NCI-H2196 (cell line): ENCODE results near the gene USP6NL.

Experiments
- DNase-seq: peaks from one replicate; lab custom pipeline; 2025; ENCODE audit not compliant: unreplicated experiment; lab: John Stamatoyannopoulos, UW

USP6NL gene

DNA sequence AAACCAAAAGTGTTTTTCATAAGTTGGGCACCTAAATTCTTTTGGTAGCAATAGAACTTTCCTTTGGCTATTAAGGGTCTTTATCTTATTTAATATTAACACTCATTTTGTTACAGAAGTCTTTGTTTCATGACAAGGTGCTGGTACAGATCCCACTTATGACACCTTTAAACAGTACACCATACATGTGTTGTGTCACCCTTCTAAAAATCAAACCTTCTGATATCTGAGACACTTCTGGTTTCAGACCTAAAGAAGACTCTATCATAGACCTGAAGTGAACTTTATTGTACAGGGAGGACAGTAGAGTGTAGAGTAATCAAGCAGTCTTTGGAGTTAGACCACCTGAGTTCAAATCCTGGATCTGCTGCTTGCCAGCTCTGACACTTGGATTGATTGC is 5.8 kb upstream of the USP6NL start:
- no peak for DNase-seq

DNA sequence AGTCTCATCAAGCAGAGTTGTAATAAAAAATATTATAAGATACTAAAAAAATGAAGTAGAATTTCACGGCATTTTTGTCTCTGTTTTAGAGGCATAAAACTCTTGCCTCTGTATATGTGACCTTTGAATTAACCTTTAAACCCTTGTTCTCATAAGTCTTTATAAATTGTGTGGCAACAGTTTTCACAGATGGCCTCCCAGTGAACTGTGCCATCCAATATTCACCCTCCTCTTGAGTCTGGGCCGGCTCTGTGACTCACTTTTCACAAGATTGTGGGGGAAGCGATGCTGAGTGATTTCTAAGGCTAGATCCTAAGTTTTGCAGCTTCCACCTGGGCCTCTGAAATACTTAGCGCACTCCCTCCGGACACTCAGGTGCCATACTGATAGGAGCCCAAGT is 4.6 kb upstream of the USP6NL start:
- no peak for DNase-seq

DNA sequence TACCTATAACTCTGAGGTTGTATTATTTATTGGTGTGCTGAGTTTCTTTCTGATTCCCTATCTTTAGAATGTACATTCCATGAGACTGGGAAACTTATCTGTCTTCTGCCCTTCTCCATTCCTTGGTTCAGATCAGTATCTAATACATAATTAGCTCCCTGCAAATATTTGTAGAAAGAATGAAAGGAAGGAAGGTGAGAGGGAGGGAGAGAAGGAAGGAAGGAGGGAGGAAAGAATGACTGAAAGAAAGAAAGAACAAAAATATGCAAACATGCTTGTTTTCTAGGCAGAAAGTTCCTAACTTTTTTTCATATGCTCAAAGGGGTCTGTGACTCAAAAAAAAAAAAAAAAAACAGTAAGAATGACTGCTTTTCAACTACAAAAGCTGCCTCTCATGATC is 3.9 kb upstream of the USP6NL start:
- DNase-seq = no peak

DNA sequence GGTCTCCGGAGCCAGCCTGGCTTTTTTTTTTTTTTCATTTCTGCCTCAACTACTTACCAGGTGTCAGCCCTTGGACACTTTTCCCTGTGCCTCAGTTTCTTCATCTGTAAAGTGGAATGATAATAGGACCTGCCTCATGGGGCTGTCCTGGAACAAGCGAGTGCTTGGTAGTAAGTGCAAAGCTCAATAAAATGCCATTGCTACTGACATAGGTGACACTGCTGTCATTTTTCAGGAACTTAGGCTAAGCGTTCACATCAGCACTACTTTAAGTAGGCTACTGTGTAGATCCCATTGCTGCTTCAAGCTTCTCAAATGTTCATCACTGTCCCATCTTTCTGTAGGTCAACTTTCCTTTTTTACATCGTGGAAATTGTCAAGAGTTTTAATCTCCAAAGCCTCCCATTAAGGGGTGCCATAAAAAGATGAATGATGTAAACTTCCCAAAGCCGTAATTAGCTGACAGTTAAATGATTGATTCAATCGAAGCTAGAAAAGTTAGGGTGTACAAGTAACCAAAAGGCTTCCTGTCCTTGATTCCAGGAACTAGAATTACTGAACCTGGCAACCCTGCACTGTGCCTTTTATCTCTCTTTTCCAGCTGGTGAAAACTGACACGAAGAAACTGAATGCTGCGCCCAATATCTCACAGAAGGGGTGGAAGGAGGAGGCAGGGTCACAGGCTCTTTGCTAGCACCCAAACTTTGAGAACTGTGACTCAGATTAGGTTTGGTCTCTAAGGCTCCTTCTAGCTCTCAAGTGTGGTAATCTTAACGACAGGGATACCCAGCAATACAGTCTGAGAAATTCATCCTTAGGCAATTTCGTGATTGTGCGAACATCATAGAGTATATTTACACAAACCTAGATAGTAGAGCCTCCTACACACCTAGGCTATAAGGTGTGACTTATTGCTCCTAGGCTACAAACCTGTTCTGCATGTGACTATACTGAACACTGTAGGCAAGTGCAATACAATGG is 861 bp upstream of the USP6NL start:
- DNase-seq = no peak

DNA sequence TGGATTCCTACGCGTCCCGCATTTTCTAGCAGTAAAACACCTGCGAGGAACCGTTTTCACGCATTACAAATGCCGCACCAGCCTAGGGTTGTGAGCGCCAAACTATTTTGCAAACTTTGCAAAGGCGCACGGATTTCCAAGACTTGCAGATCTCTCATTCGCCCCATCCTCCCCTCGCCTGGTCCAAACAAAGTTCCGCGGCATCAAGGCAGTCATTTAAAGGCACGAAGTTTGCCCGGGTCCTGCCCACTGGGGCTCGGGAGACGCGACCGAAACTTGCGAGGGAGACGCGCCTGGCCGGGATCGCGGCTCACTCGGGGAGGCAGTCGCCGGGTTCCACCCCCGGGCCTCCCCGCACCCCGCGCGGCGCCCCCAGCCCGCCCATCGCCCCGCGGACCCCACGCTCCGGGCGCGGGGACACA is 613 bp downstream of the USP6NL start:
- no peak for DNase-seq

DNA sequence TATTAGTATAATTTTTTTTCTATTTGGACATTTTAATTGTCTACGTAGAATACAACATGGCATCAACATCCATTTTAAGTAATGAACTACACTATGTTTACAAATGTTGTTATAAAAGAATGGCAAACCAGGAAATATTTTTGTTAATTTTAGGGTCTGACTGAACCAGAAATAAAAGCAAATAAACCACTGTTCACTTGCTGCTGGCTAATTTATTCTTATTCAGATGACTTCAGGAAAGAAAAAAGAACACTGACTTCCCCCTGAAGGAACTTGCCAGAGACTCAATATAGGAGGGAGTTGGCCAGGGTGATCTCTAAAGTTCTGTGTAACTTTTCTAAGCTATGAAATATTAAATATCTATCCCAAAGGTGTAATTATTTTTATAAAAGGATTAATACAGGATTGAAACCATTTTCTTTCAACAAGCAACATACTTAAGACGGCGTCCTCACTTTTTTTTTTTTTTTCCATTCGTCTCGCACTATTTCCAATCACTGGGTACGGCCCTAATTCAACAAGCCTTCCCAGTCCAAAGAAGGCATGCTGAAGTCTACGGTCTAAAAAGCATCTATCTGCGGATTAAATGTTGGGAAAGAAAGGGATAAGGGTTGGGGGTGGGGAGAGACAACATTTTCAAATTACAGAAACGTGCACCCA is 1.2 kb downstream of the USP6NL start:
- DNase-seq = no peak

DNA sequence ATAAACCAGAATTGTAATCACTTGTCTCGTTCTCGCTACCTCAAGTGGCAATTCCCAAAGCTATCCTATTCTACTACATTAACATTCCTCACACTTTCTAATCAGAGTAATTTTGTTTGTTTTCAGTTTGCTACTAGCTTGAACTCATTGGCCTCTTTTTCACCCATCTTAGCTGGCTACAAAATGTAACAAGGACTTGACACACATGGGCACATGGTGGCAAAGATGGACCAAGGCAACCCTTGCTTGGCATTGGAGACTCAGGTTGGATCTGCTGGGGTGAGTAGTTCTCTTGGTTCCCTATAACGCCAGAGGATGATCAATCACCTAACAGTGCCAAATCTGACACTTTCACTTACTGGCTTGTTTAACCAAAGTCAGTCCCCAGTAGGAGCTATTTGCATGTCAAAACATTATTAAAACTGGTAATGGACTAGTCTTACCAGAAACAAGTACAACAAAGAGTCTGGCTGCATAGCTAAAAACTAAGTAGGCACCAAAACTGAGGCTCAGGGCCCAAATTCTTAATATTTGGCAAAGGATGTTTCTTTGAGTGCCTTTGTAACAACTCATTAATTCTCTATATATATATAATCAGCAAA is 1.9 kb downstream of the USP6NL start:
- no peak for DNase-seq

DNA sequence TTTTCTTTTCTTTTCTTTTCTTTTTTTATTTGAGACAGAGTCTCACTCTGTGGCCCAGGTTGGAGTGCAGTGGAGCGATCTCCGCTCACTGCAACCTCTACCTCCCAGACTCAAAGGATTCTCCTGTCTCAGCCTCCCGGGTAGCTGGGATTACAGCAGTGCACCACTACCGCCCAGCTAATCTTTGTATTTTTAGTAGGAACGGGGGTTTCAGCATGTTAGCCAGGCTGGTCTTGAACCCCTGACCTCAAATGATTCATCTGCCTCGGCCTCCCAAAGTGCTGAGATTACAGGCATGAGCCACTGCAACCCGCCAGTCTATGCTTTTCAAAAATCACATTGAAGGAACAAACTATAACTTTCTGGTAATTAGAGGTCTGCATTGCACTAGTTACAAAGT is 2.4 kb downstream of the USP6NL start:
- no peak for DNase-seq

DNA sequence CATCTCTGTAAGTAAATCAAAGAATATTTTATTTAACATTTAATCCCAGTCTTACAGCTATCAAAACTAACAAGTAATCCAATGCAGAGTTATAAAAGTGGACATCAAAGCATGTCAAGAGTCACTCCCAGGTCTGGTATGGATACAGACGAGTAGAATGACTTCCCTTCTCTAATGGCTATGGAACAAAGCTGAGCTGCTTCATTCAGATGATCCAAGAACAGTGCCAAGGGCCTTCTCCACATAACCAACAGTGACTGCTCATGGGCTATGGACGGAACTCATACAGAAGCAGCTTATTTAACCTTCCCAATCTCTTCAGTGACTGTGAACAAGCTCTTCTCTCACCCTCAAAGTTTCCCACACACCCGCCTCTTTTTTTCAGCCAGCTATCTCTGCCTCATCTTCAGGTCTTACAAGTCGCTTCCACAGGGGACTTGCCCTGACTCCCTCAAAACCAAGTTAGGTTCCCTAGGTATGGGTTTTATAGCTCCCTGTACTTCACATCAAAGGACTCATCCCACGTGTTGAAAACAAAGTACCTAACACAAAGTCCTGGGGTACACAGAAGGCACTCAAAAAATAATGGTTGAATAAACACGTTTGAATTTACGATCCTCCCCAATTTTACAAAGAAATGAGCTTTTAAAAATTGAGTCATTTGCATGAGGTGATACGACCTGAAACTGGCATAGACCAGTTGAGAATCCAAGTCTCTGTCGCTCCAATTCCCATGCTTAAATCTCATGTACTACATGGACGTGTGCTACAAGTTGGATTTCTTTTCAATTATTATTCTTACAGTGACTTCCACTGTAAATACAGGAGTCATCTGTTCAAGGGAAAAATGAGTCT is 3.1 kb downstream of the USP6NL start:
- no peak for DNase-seq

DNA sequence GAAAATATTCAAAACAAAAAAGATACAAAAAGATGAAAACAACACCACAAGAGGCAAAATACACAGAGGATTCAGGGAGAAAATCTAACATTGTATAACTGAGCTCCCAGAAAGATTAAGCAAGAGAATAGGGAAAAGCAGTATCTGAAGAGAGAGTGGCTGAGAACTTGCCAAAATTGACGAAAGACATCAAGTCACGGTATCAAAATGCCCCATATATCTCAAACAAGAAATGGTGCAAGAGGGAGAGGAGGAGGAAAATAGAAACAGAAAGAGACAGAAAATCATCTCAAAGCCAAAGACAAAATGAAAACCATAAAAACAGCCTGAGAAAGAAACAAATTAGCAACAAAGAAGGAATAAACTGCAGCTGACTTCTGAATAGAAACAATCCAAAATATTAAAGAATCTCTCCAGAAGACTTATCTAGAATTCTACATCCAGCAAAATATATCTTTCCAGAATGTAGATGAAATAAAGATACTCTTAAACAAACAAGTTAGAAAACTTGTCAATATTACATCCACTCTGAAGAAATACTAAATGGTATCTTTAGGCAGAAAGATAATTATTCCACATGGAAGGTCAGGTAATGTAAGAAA is 5.5 kb downstream of the USP6NL start:
- no peak for DNase-seq

DNA sequence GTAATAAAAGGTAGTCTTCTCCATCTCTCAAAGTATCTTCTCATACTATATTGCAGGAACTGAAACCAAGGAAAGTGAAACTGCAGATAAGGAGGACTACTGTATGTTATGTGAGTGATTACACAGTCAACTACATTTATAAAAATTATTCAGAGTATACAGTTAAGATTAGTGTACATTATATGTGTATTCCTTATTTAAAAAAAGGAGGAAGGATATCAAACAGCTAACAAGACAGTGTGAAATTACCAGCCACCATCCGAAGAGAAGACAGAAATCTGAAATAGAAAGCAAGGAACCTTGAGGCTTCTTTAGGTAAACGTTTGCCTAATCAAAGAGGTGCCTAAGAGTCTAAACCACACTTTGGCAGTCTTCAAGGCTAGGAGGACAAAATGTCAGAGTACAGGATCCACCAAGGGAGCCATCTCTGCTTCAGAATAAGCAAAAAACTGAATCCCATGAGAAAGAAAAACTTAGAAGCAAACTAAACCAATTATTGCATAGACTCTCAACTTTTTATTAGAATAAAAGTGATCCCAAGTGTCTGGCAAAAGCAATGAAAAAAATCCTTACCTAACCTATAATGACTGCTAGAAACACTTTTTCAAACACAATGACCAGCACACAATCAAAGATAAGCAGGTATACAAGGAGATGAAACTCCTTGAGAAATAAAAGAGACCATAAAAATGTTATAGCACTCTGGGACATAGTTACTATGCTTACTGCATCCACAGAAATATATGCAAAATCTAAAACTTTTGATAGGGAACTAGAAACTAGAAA is 6.4 kb downstream of the USP6NL start:
- DNase-seq = no peak

DNA sequence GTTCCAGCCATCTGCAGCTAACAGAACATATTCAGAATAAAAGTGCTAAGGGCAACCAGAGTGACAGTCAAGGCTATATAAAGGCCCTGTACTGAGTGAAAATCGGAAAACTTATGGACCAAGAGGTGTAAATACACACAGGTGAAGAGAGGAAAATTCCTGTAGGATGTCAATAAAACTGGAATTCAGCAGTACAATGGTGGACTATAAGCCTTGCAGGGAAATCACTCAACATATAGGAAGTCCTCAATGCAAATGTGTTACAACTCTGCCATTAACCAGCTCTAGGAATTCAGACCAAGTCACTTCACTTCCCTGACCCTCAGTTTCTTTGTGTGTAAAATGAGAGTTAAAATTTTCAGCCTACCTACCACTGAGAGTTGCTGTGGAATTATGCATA is 7.7 kb downstream of the USP6NL start:
- no peak for DNase-seq

DNA sequence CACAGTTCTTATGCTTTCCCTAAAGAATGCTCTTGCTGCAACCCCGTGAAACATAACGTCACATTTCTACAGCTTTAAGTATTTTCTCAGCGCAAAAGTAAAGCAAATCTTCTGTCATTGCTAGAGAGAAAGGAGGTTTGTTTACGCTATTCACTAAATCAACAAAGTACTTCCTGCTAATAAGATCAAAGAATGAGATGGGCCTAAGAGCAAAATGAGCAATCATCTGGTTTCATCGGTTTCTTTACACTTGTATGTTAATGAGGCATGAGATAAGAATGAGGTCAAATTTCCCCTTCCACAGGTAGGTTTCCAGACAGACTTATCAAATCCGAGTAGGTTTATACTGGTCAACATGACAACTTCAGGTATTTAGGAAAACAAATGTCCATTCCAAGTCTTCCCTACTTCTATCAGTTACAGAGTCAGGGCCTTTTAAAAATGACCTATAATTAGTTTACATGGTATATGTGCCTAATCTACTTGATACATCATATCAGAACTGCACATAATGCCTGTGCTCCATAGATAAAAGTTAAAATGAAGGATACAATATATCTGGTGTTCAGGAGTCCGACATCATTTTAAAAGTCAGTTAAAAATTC is 8.4 kb downstream of the USP6NL start:
- peak; percentile 21 for DNase-seq

DNA sequence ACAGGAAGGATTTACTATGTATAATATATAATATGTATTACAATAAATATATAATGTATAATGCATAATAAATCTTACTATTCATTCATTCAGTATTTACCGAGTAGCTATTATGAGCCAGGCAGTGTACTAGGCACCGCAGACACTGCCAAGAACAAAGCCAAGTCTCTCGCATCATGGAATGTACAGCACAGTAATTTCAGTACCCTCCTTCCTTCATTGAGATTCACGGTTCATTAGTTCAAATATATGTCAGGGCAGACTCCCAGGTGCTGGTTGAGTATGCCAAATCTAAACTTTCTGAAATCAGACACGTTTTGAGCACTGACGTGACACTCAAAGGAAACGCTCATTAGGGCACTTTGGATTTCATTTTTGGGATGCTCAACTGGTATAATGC is 9.1 kb downstream of the USP6NL start:
- DNase-seq = no peak

DNA sequence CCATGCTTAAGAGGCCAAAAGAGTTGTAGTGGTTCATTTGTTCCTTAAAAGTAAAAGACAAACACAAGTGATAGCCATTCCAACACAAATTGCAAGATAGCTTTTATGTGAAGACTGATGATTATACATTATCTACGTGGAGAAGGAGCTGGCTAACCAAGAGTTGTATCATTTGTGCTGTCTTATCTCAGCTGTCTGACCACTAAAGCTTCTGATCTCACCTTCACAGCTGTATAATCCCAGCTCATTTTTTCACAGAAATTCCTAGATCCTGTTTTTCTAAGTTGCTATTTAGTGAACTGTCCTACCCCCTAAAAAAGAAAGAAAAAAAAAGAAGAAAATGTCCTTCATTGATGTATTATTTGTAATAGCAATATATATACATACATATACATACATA is 9.8 kb downstream of the USP6NL start:
- DNase-seq = no peak

DNA sequence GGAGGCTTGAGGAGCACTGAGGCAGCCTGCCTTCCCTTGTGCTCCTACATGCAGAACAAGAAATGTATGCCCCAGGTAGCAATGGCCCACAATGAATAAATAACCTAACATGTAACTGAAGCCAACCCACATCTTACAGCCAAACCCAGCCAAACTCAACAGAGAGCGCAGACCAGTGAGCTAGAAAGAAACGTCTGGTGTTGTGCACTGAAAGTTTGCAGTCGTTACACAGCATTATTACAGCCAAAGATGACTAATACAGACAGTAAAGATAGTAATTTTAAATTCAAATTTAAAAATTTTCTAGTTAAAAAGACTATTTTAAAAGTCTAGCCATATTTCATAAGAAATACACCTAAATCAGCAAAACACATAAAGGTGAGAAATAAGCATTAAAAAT is 11.2 kb downstream of the USP6NL start:
- DNase-seq = no peak

DNA sequence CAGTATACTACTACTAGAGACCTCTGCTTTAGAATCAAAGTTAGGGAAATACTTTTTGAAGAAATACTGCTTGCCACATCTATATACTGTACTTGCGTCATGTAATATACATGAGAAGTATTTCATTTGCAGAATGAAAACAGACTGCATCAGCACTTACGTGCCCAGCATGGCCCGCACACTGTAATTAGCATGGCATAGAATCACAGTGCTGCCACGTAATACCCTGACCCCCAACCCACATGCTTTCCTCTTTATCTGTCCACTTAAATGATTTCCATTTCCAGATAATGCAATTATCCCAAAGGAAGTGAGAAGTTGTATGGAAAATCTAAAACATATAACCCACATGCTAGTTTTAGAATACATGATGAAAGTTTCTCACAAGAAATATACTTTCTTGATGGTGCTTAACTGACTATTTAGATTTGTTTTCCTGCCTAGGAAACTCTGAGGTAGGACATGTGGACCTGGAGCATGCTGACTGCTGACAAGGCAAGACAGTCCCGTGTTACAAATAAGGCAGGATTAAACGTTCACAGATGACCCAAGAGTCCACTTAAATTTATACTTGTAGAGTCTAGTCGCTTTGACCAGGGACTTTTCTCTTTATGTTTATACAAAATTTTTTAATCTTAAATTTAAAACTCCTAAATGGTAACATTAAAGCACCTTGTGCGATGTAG is 12.6 kb downstream of the USP6NL start:
- DNase-seq = no peak

DNA sequence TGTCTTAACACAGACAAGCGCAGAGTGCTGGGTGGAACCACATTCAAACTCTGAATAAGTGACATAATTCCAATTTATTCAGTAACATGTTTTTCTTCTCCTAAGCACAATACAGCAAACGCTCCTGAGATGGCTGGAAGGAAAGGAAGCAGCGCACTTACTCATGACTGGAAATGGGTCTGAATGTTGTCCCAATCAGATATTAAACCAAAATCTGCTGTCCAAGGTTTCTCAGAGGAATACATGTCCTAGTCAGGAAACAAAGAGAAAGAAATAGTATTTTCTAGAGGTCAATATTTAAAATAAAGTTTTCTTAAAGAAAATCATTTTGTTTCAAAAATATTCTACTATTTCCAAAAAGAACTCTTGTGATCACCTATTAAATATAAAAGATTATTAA is 14.0 kb downstream of the USP6NL start:
- DNase-seq = no peak

DNA sequence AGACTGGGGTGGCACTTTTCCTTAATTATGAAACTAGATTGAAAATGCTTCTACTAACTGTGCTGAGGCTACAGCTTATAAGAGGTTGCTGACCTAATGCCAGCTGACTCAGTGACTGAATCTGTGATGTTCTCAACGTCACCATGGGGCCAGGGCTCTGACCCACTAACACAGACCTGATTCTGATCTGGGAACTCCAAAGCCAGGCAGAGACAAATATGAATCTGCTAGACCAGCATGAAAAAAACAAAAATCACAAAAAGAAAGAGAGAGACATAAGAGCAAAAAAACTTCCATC is 16.1 kb downstream of the USP6NL start:
- no peak for DNase-seq
